Activated naive CD8-positive, alpha-beta T cell treated with anti-CD3 and anti-CD28 coated beads, Interleukin-2, amount 50 U/mL, for 16 hours (primary cell): ENCODE results near the gene ZBTB38.

Source experiments
- DNase-seq: peaks from one replicate; pipeline ENCODE4 v3.0.0-alpha.2; 2020; ENCODE audit warnings: low read depth, low spot score

ZBTB38 gene

DNA sequence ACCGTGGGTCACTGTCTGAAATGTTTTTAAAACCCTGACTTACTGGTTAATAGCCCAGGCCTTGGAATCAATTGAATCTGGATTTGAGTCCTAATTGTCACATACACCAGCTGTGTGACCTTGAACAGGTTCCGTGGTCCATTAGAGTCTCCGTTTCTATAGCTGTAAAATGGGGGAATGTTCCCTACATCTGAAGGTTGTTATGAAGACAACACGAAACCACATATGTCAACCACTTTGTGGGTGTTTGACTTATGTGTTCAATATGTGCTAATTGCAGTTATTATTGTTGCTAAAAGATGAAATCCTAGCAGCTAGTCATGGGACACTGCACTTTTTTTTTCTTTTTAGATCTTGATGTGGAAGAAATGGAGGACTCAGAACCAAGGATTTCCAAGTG, 35.3 kb downstream of the ZBTB38 start:
- no peak for DNase-seq

DNA sequence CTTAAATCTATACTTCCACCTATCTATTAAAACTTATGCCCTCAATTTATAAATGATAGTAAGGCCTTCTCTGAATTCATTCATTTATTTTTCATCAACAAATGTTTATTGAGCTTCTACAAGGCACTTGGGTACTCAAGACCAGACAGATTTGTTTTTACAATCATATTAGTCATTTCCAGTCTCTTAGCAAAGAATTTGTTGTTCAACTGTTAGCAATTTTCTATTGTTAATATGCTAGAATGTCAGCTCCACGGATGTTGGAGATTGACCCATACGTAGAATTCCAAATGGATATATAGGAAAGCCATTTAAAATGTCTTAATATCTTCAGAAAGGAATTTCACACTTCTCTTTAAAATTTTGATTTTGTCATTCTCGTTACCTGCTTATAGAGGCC, 36.7 kb downstream of the ZBTB38 start:
- no peak for DNase-seq

DNA sequence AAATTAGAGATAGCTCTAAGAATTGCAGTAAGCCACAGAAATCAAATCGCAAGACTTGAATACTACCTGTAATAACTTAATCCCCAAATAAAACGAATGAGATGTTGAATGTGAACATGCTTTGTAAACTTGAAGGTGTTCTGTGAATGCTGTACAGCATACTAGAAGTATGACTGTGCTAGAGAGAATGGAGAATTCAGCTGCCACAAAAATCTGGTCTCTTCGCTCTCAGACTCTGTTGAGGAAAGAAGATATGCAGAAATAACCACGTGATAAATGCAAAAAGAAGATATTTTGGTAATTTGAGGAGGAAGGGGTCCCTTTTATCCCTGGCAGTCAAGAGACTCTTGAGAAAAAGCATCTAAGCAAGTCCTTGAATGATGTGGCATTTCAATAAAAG, 37.3 kb downstream of the ZBTB38 start:
- no peak for DNase-seq

DNA sequence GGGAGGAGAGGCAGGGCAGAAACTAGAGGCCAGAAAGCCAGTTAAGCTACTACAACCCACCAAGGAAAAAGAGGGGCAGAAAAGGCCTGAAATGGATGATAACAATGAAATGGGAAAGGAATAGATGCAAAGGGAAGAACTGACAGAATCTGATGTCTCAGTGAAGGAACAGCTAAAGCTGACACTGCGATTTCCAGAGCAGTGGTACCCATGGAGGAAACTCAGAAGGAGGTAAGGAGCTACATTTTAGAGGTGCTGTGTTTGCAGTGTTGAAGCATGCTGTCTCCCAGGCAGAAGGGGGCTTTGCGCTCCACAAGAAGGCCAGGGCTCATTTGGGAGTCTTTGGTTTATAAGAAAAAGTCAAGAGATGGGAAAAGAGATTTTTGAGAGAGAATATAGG, 38.0 kb downstream of the ZBTB38 start:
- no peak for DNase-seq

DNA sequence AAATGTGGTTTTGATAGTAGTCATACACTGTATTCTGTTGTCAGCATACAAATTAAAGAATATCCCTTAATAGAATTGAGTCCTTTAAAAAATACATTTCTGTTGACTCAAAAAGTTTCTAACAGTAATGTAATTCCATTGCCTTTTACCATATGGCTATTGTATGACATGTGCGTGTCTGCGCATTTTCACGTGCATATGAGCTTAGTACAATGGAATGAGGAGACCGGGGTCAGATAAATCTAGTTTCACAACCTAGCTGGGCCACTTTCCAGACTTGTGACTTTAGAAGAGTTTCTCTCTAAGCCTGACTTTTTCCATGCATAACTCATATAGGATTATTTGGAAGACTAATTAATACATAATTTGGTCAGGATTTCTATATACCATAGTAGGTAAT, 38.7 kb downstream of the ZBTB38 start:
- DNase-seq, result no peak

- no peak for DNase-seq
Measured at GRCh38 chr3:141407825-141408224, 39.5 kb downstream of the ZBTB38 start.

GRCh38 chr3:141408596-141408995, 40.3 kb downstream of the ZBTB38 start:
- no peak for DNase-seq

GRCh38 chr3:141409940-141410241, 41.6 kb downstream of the ZBTB38 start:
- no peak for DNase-seq

- DNase-seq, result no peak
Measured at GRCh38 chr3:141410408-141410807, 42.1 kb downstream of the ZBTB38 start.

GRCh38 chr3:141410846-141411245, 42.5 kb downstream of the ZBTB38 start:
- no peak for DNase-seq

- DNase-seq, result no peak
Measured at GRCh38 chr3:141411251-141411771, 43.0 kb downstream of the ZBTB38 start.

- DNase-seq, result peak; percentile 11
Measured at GRCh38 chr3:141412087-141412935, 44.0 kb downstream of the ZBTB38 start.

GRCh38 chr3:141412936-141413354, 44.6 kb downstream of the ZBTB38 start:
- DNase-seq, result no peak

GRCh38 chr3:141413391-141413790, 45.1 kb downstream of the ZBTB38 start:
- no peak for DNase-seq

- DNase-seq, result no peak
Measured at GRCh38 chr3:141413801-141414689, 45.7 kb downstream of the ZBTB38 start.

- DNase-seq, result no peak
Measured at GRCh38 chr3:141414800-141415462, 46.6 kb downstream of the ZBTB38 start.

- DNase-seq, result no peak
Measured at GRCh38 chr3:141415953-141416352, 47.6 kb downstream of the ZBTB38 start.
